ENCODE measurements around the gene HTRA1. TPM values are rescaled to one million over a fixed set of nuclear protein-coding genes. Genes with fewer than 3 reads are reported as not detected.

Gene HTRA1
- total and polyA plus RNA-seq, 8 donors: 26.3 to 81.2 (median 55.3) TPM

DNA sequence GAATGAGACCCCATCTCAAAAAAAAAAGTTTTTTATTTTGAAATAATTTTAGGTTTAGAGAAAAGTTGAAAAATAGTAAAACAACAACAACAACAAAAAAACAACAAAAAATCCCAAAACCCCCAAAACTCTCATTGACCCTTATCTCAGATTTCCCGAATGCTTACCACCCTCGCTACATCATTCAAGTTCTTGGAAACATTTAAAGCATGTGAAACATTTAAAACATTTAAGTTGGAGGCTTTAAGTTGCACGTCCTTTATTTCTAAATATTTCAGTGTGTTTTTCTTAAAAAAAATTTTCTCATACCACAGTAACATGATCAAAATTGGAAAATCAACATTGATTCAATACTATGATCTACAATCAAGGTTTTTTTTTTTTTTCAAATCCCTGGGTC lies 7.3 kb upstream of the HTRA1 start:
- Histone ChIP-seq H3K4me1 (no peaks in the 10 kb centered on the region), H3K4me3 (no peak overlapping the region), H3K9me3 (no peaks in the 10 kb centered on the region), H3K27me3 (peaks cover 0 to 18% (median 1%) of the 10 kb centered on the region in 3 donors), H3K27ac (no peak overlapping the region), H3K36me3 (no peaks in the 10 kb centered on the region)
- TF ChIP-seq, protein P1, sequence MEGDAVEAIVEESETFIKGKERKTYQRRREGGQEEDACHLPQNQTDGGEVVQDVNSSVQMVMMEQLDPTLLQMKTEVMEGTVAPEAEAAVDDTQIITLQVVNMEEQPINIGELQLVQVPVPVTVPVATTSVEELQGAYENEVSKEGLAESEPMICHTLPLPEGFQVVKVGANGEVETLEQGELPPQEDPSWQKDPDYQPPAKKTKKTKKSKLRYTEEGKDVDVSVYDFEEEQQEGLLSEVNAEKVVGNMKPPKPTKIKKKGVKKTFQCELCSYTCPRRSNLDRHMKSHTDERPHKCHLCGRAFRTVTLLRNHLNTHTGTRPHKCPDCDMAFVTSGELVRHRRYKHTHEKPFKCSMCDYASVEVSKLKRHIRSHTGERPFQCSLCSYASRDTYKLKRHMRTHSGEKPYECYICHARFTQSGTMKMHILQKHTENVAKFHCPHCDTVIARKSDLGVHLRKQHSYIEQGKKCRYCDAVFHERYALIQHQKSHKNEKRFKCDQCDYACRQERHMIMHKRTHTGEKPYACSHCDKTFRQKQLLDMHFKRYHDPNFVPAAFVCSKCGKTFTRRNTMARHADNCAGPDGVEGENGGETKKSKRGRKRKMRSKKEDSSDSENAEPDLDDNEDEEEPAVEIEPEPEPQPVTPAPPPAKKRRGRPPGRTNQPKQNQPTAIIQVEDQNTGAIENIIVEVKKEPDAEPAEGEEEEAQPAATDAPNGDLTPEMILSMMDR (IDR thresholded peaks at IDR 0.05): no peak
- TF ChIP-seq POLR2AphosphoS5 (IDR thresholded peaks at IDR 0.05) (no peak), EP300 (IDR thresholded peaks at IDR 0.05) (no peak), POLR2A (IDR thresholded peaks at IDR 0.05) (no peak)
- intact Hi-C loops (cut with DNase I; ENCODE audit: low total_unique reads): no loop called here
- 82 to 93% (median 89%) methylated on average over 3 of the region's 3 CpGs for WGBS, 5 donors
- DNase-seq: no peak

DNA sequence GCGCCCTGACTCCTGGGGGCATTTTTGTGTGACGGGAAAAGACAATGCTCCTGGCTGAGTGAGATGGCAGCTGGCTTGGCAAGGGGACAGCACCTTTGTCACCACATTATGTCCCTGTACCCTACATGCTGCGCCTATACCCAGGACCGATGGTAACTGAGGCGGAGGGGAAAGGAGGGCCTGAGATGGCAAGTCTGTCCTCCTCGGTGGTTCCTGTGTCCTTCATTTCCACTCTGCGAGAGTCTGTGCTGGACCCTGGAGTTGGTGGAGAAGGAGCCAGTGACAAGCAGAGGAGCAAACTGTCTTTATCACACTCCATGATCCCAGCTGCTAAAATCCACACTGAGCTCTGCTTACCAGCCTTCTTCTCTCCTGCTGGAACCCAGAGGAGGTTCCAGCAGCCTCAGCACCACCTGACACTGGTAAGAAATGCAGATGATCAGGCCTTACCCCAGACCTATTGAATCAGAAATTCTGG lies 6.7 kb upstream of the HTRA1 start, which contains the start of gene ARMS2:
Gene ARMS2, plus strand, starts transcription at position 51 of the 478 bp plus-strand sequence. Its CDS starts 75 bp downstream, at position 126.
- 80 to 92% (median 86%) methylated on average over 6 to 7 of the region's 7 CpGs for WGBS, 5 donors
- Histone ChIP-seq H3K36me3 (no peaks in the 10 kb centered on the region), H3K27ac (no peak within 1 kb of the TSS), H3K9me3 (no peaks in the 10 kb centered on the region), H3K27me3 (peaks cover 0 to 23% (median 4%) of the 10 kb centered on the region in 3 donors), H3K4me1 (no peaks in the 10 kb centered on the region), H3K4me3 (no peak within 1 kb of the TSS)
- DNase-seq: no peak
- intact Hi-C loops (cut with DNase I; ENCODE audit: low total_unique reads): no loop called here
- no peak for TF ChIP-seq EP300 (IDR thresholded peaks at IDR 0.05)
- TF ChIP-seq, protein P1 (IDR thresholded peaks at IDR 0.05): no peak
- no peak for TF ChIP-seq POLR2AphosphoS5 (IDR thresholded peaks at IDR 0.05)
- no peak for TF ChIP-seq POLR2A (IDR thresholded peaks at IDR 0.05)

DNA sequence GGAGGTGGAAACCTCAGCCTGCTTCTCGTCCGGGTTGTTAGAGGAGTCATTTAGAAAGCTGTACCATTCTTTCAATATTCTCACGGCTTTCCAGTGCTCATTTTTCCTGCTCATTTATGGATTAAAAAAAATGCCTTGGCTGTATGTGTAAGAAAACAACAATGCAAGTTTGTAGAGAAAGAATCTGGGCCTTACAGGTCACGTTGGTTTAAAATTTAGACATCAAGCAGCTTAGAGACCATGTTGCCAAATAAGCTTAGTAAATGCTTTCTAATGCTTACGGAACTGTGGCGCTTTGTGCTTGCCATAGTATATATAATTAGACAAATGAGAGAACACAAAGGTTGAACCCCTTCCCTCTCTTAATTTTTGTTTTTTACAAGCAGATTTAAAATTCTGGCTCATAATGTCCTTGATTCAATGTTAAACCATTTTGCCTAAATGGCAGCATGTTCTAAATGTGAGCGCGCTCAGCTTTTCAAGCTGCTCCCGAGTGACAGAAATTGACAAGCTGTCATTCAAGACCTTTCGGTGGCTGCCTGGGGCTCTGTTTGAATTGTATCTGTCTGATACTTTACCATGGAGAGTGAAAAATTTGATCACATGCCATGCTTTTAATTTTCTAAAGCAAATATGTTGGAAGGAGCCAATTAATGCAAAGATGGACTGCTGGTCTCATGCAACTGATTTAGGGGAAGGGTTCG lies 5.8 kb upstream of the HTRA1 start:
- Histone ChIP-seq H3K27me3 (peaks cover 0 to 32% (median 11%) of the 10 kb centered on the region in 3 donors), H3K4me1 (peaks cover 3 to 8% (median 4%) of the 10 kb centered on the region in 4 donors), H3K27ac (no peak overlapping the region), H3K9me3 (no peaks in the 10 kb centered on the region), H3K4me3 (no peak overlapping the region), H3K36me3 (no peaks in the 10 kb centered on the region)
- WGBS, 5 donors: 79 to 87% (median 86%) methylated on average over 11 of the region's 11 CpGs
- TF ChIP-seq, protein P1 (IDR thresholded peaks at IDR 0.05): no peak
- no peak for TF ChIP-seq EP300 (IDR thresholded peaks at IDR 0.05)
- TF ChIP-seq POLR2A (IDR thresholded peaks at IDR 0.05): no peak
- TF ChIP-seq POLR2AphosphoS5 (IDR thresholded peaks at IDR 0.05): no peak
- intact Hi-C loops (cut with DNase I; ENCODE audit: low total_unique reads): no loop called here
- no peak for DNase-seq

DNA sequence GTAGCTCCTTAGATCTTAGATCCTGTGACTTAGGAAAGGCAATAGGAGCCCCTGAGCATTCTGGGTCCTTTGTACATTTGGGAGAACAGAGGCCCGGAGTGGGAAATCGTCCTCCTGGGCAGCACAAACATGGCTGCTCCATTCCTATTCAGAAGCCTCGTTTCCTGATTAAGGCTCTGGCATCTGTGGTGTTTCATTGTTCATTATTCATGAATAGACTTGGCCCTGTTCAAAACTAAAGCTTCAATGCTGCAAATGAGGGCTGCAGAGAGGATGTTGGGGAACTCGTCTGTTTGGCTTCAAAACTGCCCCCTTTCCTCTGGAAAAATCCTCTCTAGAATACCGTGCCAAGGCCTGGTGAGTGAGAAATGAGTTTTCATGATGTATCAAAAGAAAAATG lies 3.4 kb upstream of the HTRA1 start:
- TF ChIP-seq, protein P1 (IDR thresholded peaks at IDR 0.05): no peak
- no peak for TF ChIP-seq POLR2A (IDR thresholded peaks at IDR 0.05)
- no peak for TF ChIP-seq POLR2AphosphoS5 (IDR thresholded peaks at IDR 0.05)
- TF ChIP-seq EP300 (IDR thresholded peaks at IDR 0.05): no peak
- H3K9me3 ChIP-seq: no peaks in the 10 kb centered on the region
- intact Hi-C loops (cut with DNase I; ENCODE audit: low total_unique reads): no loop called here
- H3K36me3 ChIP-seq: no peaks in the 10 kb centered on the region
- no peak for DNase-seq
- H3K27me3 ChIP-seq: peaks cover 0 to 54% (median 14%) of the 10 kb centered on the region in 3 donors
- H3K4me3 ChIP-seq: no peak overlapping the region
- peaks cover 8 to 26% (median 20%) of the 10 kb centered on the region in 4 donors for H3K4me1 ChIP-seq
- 58 to 63% (median 62%) methylated on average over 5 of the region's 5 CpGs for WGBS, 5 donors
- H3K27ac ChIP-seq: no peak overlapping the region

Measured in stomach (tissue), 9 donors.